ENCODE measurements around the gene MEIOSIN.

GRCh38 chr19:45769821-45770191 is 36.6 kb downstream of the MEIOSIN start:
- TF ChIP-seq CTCF (IDR thresholded peaks at IDR 0.05), result no peak
- TF ChIP-seq POLR2A (IDR thresholded peaks at IDR 0.05), result no peak
